LNCAP (cell line): ENCODE data around the gene QSOX2.

ENCODE experiments used
- TF ChIP-seq, protein P1 (sequence below): fragments of 450-650 bp; IDR thresholded peaks from 2 replicates; pipeline ENCODE4 v1.5.1; 2017; ENCODE audit warnings: mild to moderate bottlenecking

The QSOX2 gene

DNA sequence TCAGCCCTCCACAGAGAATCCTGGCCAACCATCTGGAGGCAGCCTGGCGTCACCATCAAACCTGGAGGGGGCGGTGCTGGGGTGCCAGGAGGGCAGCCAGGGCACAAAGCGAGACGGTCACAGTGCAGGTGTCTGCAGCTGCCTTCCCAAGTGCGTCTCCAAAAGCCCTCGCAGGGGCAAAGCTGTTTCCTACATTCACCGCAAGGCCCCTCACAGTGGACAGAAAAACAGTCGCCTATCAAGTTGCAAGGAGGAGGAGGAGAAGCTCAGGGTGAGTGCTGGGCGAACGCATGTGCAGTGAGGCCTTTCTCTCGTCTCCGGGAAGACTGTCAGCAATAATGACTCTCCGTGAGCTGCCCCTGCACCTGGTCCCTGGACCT is 22.7 kb downstream of the QSOX2 start:
- TF ChIP-seq, protein P1, sequence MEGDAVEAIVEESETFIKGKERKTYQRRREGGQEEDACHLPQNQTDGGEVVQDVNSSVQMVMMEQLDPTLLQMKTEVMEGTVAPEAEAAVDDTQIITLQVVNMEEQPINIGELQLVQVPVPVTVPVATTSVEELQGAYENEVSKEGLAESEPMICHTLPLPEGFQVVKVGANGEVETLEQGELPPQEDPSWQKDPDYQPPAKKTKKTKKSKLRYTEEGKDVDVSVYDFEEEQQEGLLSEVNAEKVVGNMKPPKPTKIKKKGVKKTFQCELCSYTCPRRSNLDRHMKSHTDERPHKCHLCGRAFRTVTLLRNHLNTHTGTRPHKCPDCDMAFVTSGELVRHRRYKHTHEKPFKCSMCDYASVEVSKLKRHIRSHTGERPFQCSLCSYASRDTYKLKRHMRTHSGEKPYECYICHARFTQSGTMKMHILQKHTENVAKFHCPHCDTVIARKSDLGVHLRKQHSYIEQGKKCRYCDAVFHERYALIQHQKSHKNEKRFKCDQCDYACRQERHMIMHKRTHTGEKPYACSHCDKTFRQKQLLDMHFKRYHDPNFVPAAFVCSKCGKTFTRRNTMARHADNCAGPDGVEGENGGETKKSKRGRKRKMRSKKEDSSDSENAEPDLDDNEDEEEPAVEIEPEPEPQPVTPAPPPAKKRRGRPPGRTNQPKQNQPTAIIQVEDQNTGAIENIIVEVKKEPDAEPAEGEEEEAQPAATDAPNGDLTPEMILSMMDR, result no peak

DNA sequence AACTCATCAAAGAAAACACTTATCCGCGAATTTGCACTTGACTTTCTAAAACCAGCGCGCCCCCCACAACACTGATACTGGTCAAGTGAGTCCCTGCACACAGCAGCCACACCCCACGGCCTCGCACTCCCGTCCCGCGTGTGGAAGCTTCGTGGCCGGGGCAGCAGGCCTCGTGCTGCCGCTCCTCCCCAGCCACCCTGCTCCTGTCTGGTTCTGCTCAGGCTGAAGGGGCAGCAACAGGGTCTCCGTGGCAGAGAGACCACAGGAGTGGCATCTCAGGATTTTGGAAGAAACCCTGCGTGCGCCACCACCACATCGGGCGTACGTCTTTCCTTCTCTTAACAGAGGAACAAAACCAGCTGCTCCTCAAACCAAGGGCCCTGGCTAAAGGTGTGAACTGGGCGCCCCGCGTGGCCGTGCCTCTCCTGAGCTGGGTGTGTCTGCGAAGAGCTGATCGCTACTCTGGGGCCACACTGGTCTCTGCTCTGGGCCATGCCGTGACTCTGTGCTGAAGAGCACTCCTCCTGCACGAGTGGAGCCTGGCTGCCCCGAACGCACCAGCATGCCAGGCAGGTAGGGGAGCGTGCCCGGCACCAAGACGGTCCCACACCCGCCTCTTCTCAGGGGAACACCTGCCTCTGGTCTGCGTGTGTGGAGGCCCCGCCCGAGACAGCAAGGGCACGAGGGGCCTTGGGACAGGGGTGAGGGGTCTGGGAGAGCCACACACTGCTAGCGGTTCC is 23.3 kb downstream of the QSOX2 start:
- TF ChIP-seq, protein P1, result no peak

DNA sequence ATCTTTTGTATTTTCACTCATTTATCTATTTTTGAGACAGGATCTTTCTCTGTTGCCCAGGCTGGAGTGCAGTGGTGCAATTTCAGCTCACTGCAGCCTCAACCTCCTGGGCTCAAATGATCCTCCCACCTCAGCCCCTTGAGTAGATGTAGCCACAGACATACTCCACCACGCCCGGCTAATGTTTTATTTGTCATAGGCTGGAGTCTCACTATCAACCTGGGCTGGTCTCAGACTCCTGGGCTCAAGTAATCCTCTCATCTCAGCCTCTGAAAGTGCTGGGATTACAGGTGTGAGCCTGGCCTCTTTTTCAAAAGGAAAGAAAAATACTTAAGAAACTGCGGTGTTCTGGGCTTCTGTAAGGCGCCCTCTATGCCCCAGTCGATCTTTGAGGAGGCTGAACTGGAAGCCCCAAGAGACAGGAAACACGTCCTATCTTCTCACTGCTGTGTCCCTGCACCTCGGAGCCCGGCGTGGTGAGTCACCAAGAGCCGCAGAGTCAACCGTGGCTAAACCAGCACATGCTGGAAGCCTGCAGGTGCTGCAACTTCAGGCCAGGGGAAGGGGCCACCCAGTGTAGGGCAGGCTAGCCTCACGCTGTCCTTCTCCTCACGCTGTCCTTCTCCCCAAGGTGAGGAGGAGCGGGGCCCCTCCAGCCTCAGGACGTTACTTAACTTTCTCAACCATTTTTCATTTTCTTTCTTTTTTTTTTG is 25.4 kb downstream of the QSOX2 start:
- TF ChIP-seq, protein P1, result no peak

DNA sequence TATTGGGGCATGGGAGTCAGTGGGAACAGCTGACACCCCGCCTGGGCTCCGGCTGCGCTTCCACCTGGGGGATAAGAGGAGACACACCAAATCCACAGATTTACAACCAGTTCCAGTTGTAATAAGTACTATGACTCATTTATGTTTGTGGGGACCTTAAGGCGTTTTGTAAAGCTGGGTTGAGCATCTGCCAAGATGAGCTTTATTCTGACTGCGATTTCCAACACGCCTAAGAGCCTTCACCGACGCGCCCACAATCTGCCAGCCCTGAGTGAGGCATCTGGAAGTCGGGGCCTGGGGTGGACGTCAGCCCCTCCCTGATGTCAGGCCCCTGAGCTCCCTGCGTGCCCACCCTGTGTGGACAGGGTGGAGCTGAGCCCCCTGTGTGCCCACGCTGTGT is 26.3 kb downstream of the QSOX2 start:
- TF ChIP-seq, protein P1, result no peak

DNA sequence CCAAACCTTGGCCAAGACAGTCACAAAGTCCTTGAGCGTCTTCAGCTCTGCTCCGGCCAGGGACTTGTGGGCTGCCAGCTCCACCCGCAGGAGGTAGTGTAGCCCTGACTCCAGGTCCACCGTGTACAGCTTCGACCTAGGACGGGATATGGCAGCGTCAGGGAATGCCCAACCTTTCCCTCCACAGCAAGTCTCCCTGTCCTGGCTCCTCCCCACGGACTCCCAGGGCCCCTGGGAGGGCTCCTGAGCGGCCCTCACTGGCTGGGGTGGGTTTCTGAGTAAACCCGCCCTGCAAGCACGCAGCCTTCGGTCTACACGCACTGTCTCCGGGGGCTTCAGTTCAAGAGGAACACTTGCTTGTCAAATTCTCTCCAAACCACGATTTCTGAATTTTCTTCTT is 26.9 kb downstream of the QSOX2 start:
- TF ChIP-seq, protein P1, result no peak

DNA sequence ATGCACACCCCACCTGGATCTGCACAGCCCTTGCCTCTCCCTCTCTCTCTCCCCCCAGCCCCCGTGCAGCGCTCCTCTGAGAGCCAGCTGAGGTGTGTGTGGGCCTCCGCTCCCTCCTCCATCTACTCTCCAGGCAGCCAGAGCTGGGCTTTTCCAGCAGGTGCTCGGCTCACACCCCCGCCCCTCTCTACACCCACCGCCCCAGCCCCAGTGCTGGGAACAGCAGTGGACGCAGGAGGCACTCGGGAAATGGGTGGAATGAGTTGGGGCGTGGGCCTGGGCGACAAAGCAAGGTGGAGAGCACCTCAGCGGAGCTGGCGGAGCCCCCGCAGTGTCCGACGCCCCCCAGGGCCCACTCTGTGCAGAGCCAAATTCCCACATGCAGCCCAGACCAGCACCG is 27.3 kb downstream of the QSOX2 start:
- TF ChIP-seq, protein P1, result no peak

DNA sequence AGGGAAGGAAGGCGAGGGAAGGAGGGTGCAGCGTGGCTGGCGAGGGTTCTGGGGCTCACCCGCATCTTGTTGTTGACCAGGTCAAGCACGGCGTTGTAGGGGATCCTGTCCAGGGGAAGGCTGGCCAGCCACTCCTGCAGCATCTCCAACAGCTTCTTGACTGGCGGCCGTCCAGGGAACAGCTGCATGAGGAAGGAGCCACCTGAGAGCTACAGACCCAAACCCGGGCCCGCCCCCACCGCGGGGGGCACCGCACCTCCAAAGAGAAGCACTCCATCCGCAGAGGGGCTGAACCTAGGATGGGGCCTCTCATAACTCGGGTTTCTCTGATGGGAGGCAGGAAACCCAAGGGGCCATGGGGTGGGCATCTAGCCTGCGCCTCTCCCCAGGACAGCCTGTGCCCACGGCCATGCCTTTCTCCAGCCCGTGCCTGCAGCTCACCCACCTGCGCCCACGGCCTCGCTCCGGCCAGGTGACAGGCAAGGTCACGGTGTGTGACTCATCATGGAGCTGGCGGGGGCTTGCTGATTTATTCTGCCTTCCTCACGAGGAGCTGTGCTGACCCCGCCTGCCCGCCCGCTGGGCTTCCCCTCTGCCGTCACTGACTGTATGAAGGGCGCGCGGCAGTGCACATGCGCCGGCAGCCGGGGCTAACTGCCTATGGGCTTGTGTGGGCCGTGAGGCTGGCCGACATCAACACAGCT is 28.9 kb downstream of the QSOX2 start:
- TF ChIP-seq, protein P1, result no peak
